Measurements from ENCODE around the gene PELO.

DNA sequence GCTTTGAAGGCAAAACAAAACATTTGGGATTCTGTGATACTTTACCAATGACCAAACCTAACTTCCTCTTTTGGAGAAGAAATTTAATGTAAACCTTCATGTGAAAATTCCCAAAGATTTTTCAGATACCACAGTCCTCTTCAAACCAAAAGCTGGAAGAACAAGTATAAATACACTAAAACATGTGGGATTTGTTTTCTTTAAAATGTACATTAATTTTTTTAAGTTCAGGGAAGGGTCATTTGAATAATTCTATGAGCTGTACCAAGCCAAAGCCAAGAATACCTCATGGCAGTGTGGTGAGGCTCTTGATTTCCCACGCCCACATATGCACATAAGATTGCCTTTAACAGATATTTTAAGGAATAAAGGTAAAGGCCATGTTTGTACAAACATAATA is 28.4 kb upstream of the PELO start:
- TF ChIP-seq, protein P1, sequence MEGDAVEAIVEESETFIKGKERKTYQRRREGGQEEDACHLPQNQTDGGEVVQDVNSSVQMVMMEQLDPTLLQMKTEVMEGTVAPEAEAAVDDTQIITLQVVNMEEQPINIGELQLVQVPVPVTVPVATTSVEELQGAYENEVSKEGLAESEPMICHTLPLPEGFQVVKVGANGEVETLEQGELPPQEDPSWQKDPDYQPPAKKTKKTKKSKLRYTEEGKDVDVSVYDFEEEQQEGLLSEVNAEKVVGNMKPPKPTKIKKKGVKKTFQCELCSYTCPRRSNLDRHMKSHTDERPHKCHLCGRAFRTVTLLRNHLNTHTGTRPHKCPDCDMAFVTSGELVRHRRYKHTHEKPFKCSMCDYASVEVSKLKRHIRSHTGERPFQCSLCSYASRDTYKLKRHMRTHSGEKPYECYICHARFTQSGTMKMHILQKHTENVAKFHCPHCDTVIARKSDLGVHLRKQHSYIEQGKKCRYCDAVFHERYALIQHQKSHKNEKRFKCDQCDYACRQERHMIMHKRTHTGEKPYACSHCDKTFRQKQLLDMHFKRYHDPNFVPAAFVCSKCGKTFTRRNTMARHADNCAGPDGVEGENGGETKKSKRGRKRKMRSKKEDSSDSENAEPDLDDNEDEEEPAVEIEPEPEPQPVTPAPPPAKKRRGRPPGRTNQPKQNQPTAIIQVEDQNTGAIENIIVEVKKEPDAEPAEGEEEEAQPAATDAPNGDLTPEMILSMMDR (IDR thresholded peaks at IDR 0.05; ENCODE audit: low read depth, low read length): no peak
- TF ChIP-seq POLR2A (IDR thresholded peaks at IDR 0.05; ENCODE audit: extremely low read depth, insufficient read length) (no peak), MYC (IDR thresholded peaks at IDR 0.05; ENCODE audit: low read depth, low read length) (no peak)
